Activated T-helper 2 cell treated with anti-CD3 and anti-CD28 coated beads, Interferon-gamma antibody, Interleukin-2, Interleukin-4, amounts not matched to agents 10 μg/mL and 5 μg/mL and 100 μg/mL, durations not matched to agents 14 hours and 24 hours and 36 hours (primary cell): ENCODE data around the gene NELL1. TPM values are rescaled to one million over a fixed set of nuclear protein-coding genes. Genes with fewer than 3 reads are reported as not detected.

Experiments used
- DNase-seq: peaks from one replicate; pipeline ENCODE4 v3.0.0; 2021; ENCODE audit warnings: low spot score
- H3K27ac Mint-ChIP-seq: one replicate; pipeline ENCODE4 v1.8.0; 2021; ENCODE audit warnings: mixed read lengths
- H3K27me3 Mint-ChIP-seq: one replicate; pipeline ENCODE4 v1.8.0; 2021; ENCODE audit warnings: low read depth, mixed read lengths
- H3K36me3 Mint-ChIP-seq: one replicate; pipeline ENCODE4 v1.8.0; 2021; ENCODE audit warnings: low read depth, mixed read lengths
- H3K4me1 Mint-ChIP-seq: one replicate; pipeline ENCODE4 v1.8.0; 2021; ENCODE audit warnings: low read depth, mixed read lengths
- H3K4me3 Mint-ChIP-seq: one replicate; pipeline ENCODE4 v1.8.0; 2021; ENCODE audit warnings: low read depth, mild to moderate bottlenecking, moderate library complexity, mixed read lengths
- H3K9me3 Mint-ChIP-seq: one replicate; pipeline ENCODE4 v1.8.0; 2021; ENCODE audit warnings: mixed read lengths
- intact Hi-C: fragments of 100-400 bp; cut with micrococcal nuclease; formaldehyde crosslinking; loops from one replicate; pipeline ENCODE4 v1.15.1; 2023
- total RNA-seq: library from RNA; stranded (reverse); gene quantifications from 2 replicates; pipeline ENCODE4 v1.2.3, GENCODE V29; 2022

Gene NELL1
- total RNA-seq, 1 donor from 2014 or later = 0.07 TPM

DNA sequence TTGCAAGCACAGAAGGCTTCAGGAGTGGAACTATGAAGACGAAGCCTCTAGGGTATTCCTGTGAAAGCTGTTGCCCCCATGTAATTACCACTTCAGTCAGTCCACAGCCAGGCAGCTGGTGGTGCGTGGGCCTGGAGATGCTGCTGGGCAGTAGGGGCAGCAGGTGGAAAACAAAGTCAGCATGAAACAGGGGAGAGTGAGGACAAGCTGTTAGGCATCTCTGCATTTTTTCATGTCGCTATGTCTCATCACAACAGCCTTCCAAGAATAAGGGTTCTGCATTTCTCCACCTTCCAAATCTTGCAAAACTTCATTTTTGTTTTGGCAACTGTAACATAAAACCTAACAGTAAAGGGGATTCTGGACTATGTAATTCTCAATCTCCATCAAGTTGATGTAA is 757.5 kb downstream of the NELL1 start:
- intact Hi-C loops = no loop called here
- Mint-ChIP-seq H3K4me1 (no peaks in the 10 kb centered on the region), H3K27me3 (no peaks in the 10 kb centered on the region), H3K36me3 (no peaks in the 10 kb centered on the region), H3K27ac (no peak overlapping the region), H3K9me3 (peaks cover 9% of the 10 kb centered on the region), H3K4me3 (no peak overlapping the region)
- DNase-seq = no peak

DNA sequence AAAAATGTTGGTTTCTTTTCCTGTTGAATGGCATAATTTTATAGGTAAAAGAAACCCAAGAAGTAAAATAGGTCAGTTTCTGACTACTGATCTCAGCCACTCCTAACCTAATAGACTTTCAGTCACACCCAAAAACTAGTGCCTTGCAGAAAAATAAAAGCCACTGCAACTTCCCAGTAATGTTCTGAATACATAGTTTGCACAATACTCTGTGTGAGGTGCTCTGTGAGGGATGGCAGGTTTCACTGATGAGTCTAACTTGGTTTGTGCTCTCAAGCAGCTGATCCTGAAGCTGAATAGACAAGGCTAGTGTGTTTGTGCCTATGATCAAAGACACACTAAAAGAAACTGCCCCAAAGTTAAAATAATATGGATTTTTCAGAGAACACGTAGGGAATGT is 758.3 kb downstream of the NELL1 start:
- H3K27ac Mint-ChIP-seq = no peak overlapping the region
- DNase-seq = no peak
- no peaks in the 10 kb centered on the region for H3K36me3 Mint-ChIP-seq
- intact Hi-C loops = no loop called here
- H3K4me1 Mint-ChIP-seq = no peaks in the 10 kb centered on the region
- H3K9me3 Mint-ChIP-seq = peaks cover 8% of the 10 kb centered on the region
- no peaks in the 10 kb centered on the region for H3K27me3 Mint-ChIP-seq
- no peak overlapping the region for H3K4me3 Mint-ChIP-seq

DNA sequence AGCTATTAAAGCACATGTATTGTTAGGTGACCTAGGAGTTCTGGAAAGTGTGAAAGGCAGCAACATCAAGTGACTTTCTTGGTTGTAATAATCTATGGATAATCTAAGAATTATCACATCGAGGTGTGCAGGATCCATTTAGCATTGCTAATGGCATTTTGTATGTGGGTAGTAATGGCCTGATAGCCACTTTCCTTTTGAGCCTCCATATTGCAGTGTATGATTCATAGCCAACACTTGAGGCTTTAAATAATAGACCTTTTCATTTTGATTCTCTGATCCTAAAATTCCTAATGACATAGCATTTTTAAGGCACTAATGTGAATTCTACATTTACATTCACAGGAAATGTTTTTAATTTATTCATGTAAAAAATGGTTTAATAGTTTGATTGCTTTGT is 759.4 kb downstream of the NELL1 start:
- no peaks in the 10 kb centered on the region for H3K36me3 Mint-ChIP-seq
- intact Hi-C loops = no loop called here
- H3K9me3 Mint-ChIP-seq = peaks cover 11% of the 10 kb centered on the region

DNA sequence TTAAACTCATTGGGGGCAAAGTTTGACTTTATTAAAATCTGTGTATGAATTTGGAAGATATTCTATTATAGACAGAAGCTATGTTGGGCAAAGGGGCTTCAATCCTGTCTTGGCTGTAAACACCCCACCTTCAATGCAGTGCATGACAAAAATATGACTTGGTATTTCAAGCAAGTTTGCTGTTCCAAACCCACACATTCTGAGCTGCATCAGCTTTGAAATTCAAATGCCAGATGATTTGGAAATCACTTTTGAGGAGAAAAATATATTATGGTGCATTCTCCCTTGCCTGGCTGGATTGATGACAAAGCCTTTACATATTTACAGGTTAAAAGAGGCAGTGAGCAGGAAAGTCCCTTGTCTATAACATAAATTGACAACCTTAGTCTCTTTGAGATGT is 760.0 kb downstream of the NELL1 start:
- no peaks in the 10 kb centered on the region for H3K36me3 Mint-ChIP-seq
- no peaks in the 10 kb centered on the region for H3K4me1 Mint-ChIP-seq
- H3K9me3 Mint-ChIP-seq = peaks cover 15% of the 10 kb centered on the region
- intact Hi-C loops = no loop called here
- DNase-seq = no peak
- H3K27me3 Mint-ChIP-seq = no peaks in the 10 kb centered on the region
- no peak overlapping the region for H3K4me3 Mint-ChIP-seq
- no peak overlapping the region for H3K27ac Mint-ChIP-seq

More for the DNA sequence above, 759.4 kb downstream of the NELL1 start:
- H3K27ac Mint-ChIP-seq = no peak overlapping the region
- DNase-seq = no peak
- H3K27me3 Mint-ChIP-seq = no peaks in the 10 kb centered on the region
- H3K4me3 Mint-ChIP-seq = no peak overlapping the region
- no peaks in the 10 kb centered on the region for H3K4me1 Mint-ChIP-seq

DNA sequence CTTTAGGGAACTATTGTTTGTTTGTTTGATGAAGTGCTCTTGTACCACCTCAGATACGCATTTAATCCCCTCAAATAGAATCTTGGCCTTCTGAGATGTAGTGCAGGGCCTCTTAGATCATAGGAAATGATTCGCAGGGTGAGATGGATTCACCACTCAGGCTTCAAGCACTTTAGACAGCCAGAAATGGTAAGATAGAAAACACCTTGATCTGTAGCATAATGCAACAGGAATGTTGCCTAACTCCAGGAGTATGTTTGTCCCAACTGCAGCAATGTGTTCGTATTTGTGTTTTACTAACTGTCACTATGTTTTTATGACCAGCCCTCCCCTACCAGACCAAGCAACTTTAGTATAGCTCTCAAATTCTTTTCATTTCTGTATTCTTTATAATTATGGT is 761.2 kb downstream of the NELL1 start:
- no peak for DNase-seq
- Mint-ChIP-seq H3K9me3 (peaks cover 17% of the 10 kb centered on the region), H3K4me1 (no peaks in the 10 kb centered on the region), H3K27ac (no peak overlapping the region), H3K27me3 (no peaks in the 10 kb centered on the region), H3K4me3 (no peak overlapping the region), H3K36me3 (no peaks in the 10 kb centered on the region)
- intact Hi-C loops = no loop called here

DNA sequence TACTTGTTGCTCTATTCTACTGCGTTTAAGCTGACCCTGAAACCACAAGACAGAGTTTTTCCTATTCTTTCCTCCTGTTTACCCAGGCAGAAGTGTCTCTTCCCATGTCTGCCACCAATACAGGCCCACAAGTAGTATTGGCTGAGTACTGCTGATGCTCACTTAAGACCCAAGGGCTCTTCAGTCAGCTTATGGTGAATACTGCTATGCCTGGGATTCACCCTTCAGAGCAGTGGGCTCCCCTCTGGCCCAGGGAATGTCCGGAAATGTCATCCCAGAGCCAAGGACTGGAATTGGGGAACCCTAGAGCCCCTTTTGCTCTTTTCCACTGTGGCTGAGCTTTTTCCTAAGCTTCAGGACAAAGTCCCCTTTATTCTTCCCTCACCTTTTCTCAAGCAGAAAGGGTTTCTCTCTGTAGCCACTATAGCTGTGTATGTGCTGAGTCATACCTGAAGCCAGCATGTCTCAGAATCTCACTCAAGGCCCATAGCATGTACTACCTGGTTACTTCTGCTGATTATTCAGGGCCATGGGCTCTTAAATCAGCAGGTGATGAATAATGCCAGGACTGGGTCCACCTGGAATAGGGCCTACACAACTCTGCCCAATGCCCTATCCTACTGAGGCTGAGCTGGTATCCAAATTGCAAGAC is 777.7 kb downstream of the NELL1 start:
- Mint-ChIP-seq H3K4me3 (no peak overlapping the region), H3K27ac (no peak overlapping the region), H3K36me3 (no peaks in the 10 kb centered on the region), H3K4me1 (no peaks in the 10 kb centered on the region), H3K27me3 (no peaks in the 10 kb centered on the region), H3K9me3 (peaks cover 4% of the 10 kb centered on the region)
- DNase-seq = no peak
- intact Hi-C loops = no loop called here

DNA sequence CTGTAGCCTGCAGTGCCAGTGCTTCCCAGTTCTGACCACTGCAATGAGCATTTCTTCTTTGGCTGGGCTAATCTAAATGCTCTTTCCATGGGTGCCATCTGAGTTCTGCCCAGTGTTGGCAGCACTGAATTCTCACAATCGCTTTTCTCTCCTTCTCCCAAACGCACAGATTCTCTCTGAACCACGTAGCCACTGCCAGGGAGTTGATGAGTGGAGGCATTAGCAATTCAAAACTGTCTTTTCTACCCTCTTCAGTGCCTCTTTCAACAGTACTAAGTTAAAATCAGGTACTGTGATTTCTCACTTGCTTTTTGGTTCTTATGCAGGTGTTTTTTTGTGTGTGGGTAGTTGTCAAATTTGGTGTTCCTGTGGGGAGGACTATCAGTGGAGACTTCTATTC is 778.5 kb downstream of the NELL1 start:
- Mint-ChIP-seq H3K27me3 (no peaks in the 10 kb centered on the region), H3K4me3 (no peak overlapping the region), H3K4me1 (no peaks in the 10 kb centered on the region), H3K9me3 (peaks cover 4% of the 10 kb centered on the region), H3K36me3 (no peaks in the 10 kb centered on the region), H3K27ac (no peak overlapping the region)
- intact Hi-C loops = no loop called here
- no peak for DNase-seq

DNA sequence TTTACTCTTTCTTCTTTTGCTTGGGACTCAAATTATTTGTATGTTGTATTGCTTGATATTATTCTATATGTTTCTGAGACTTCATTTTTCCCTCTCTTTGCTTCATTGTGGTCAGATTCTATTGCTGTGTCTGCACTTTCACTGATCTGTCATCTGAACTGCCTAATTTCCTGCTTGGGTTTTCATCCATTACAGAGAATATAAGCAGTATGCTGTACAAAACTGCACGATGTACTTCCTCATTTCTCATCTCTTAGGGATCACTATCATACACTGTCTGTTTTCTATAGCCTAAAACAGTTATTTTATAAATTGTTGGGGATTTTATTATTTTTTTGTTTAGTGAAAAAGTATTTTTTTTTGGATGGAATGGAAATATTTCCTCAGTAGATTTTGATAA is 786.8 kb downstream of the NELL1 start:
- Mint-ChIP-seq H3K4me3 (no peak overlapping the region), H3K27ac (no peak overlapping the region), H3K36me3 (no peaks in the 10 kb centered on the region), H3K4me1 (no peaks in the 10 kb centered on the region), H3K9me3 (peaks cover 13% of the 10 kb centered on the region), H3K27me3 (no peaks in the 10 kb centered on the region)
- intact Hi-C loops = no loop called here
- no peak for DNase-seq

DNA sequence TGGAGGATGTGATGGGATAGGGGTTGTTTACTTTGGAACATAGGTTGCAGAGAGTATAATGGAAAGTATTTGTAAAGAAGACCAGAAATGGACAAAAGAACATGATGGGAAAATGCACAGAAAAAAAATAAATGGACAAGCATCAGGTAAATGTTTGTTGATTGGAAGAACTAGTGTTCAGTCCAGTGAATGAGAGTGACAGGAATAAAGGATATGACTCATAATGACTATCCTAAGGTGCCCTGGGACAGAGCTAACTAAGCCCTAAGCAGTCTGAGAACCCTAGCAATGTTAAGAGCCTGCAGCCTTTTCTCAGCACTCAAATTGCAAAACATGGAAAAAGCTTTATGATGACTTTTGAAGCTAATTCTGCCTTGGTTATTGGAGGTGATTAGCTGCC is 790.7 kb downstream of the NELL1 start:
- H3K4me3 Mint-ChIP-seq = no peak overlapping the region
- H3K36me3 Mint-ChIP-seq = no peaks in the 10 kb centered on the region
- DNase-seq = no peak
- H3K4me1 Mint-ChIP-seq = no peaks in the 10 kb centered on the region
- no peak overlapping the region for H3K27ac Mint-ChIP-seq
- peaks cover 14% of the 10 kb centered on the region for H3K9me3 Mint-ChIP-seq
- intact Hi-C loops = no loop called here
- no peaks in the 10 kb centered on the region for H3K27me3 Mint-ChIP-seq

DNA sequence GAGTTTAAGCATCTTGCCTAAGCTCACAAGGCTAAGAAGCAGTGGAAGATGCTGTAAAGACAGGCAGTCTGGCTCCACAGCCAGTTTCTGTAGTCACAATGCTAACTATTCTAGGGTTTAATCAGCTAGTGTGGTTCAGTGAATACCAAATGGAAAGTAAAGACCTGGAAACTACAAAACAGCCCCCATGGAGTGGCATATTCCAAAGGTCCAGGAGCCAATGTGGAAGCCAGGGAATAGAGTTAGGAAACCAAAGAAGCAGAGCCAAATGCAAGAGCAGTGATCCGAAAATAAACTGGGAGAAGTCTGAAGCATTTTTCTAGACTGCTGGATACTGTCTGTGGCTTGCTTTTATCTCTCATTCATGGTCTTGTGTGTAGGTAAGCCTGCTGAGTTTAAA is 792.3 kb downstream of the NELL1 start:
- no peak overlapping the region for H3K4me3 Mint-ChIP-seq
- H3K4me1 Mint-ChIP-seq = no peaks in the 10 kb centered on the region
- no peaks in the 10 kb centered on the region for H3K36me3 Mint-ChIP-seq
- peaks cover 7% of the 10 kb centered on the region for H3K9me3 Mint-ChIP-seq
- intact Hi-C loops = no loop called here
- H3K27me3 Mint-ChIP-seq = no peaks in the 10 kb centered on the region
- DNase-seq = no peak
- no peak overlapping the region for H3K27ac Mint-ChIP-seq

DNA sequence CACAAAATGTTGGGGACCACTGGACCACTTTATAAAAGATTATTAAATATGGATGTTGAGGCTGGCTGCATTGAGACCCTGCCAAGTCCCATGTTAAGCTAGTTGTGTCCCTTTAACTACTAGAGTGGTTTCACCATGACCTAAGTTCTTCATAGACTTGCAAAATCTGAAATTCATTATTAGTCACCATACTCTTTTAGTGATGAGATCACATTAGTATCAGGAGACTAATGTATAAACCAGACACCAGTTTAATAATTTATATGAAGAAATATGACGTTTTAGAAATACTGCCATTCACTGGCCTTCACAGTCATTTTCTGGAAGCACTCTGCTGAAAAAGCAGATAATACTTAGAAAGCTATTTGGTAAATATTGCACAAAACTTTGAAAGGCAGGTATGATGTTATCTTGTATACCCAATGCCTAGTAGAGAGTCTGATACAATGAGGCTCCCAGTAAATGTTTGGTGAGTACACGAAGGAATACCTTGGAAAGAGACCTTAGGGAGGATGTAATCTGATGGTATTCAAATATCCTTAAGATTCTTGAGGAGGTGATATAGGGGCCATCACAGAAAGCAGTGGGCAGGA is 795.3 kb downstream of the NELL1 start:
- no peak overlapping the region for H3K4me3 Mint-ChIP-seq
- no peaks in the 10 kb centered on the region for H3K27me3 Mint-ChIP-seq
- intact Hi-C loops = no loop called here
- H3K4me1 Mint-ChIP-seq = no peaks in the 10 kb centered on the region
- H3K27ac Mint-ChIP-seq = no peak overlapping the region
- H3K9me3 Mint-ChIP-seq = peaks cover 7% of the 10 kb centered on the region
- DNase-seq = no peak
- no peaks in the 10 kb centered on the region for H3K36me3 Mint-ChIP-seq

DNA sequence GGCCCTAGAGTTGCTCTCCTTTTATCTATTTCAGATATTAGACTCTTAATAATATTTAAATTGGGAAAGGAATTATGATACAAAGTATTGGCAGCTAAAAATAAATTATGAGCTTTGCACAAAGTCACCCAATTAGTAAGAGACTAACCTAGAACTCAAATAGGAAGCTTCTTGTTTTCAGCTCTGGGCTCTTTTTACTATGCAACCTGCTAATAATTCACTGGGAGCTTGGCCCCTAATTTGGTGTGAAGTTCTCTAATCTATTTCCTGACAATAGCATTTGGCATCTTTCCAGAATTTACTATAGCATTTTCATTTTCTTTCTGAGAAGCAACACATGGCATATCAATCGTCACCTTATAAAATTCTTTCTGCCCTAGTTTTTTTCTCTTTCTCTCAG is 795.8 kb downstream of the NELL1 start:
- Mint-ChIP-seq H3K27me3 (no peaks in the 10 kb centered on the region), H3K4me1 (no peaks in the 10 kb centered on the region), H3K36me3 (no peaks in the 10 kb centered on the region), H3K4me3 (no peak overlapping the region), H3K27ac (no peak overlapping the region), H3K9me3 (peaks cover 7% of the 10 kb centered on the region)
- intact Hi-C loops = no loop called here
- no peak for DNase-seq

DNA sequence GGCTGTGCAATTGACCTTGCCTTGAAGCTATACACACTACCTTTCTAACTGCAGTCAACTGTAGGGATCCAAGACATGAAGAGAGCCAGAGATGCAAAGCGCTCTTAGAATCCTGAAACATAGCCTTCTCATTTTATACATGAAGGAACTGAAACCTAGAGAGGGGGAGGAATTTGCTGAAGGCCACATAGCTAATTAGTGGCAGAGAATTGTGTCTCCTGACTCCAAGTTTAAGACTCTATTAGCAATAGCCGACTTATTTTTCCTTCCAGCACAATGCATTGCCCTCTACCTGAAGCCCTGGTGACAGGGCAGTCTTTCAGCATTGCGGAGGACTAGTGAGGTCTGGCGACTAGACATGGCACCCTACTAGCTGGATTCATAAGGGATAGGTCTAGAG is 796.5 kb downstream of the NELL1 start:
- Mint-ChIP-seq H3K4me3 (no peak overlapping the region), H3K27ac (no peak overlapping the region), H3K27me3 (no peaks in the 10 kb centered on the region), H3K4me1 (no peaks in the 10 kb centered on the region), H3K9me3 (peaks cover 7% of the 10 kb centered on the region), H3K36me3 (no peaks in the 10 kb centered on the region)
- intact Hi-C loops = no loop called here
- no peak for DNase-seq

DNA sequence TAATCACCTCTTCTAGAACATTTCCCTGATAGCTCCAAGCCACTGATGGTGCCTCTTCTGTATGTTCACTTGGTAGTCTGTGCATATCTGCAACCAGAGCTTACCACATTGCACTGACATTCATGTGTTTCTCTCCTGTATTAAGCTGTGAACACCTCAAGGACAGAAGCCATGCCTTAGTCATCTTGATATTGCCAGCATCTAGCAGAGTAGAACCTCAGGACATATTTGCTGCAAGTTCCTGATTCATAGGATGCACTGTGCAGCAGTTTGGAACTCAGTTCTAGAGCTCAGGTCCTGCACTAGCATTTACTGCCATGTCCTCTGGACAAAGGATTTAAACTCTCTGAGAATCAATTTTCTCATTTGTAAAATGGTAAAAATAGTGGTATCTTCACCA is 801.1 kb downstream of the NELL1 start:
- no peaks in the 10 kb centered on the region for H3K27me3 Mint-ChIP-seq
- no peak overlapping the region for H3K27ac Mint-ChIP-seq
- no peak overlapping the region for H3K4me3 Mint-ChIP-seq
- intact Hi-C loops = no loop called here
- no peaks in the 10 kb centered on the region for H3K36me3 Mint-ChIP-seq
- DNase-seq = no peak
- no peaks in the 10 kb centered on the region for H3K9me3 Mint-ChIP-seq
- no peaks in the 10 kb centered on the region for H3K4me1 Mint-ChIP-seq
